ENCODE measurements around the gene LYSMD3.

Gene LYSMD3

DNA sequence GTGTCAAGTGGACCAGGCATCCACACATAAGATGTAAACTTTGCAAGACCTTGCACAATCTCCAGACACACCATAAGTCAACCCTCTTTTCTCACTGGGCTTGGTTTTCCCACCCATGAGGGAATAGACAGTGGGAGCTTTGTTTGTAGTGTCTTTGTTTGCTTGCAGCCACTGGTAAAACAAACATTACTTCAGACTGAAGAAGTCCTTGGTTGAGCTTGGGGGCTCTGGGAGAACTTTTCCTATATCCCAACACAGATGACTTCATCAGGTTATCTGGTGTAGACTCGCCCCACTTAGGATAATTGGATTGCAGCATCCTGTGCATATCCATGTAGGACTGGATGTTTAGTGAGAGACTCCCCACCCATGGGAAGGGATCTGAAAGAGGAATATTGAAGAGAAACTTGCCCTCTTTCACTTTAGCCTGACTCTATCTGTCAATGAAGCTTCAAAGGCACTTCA is 17.7 kb upstream of the LYSMD3 start:
- no peak for DNase-seq

DNA sequence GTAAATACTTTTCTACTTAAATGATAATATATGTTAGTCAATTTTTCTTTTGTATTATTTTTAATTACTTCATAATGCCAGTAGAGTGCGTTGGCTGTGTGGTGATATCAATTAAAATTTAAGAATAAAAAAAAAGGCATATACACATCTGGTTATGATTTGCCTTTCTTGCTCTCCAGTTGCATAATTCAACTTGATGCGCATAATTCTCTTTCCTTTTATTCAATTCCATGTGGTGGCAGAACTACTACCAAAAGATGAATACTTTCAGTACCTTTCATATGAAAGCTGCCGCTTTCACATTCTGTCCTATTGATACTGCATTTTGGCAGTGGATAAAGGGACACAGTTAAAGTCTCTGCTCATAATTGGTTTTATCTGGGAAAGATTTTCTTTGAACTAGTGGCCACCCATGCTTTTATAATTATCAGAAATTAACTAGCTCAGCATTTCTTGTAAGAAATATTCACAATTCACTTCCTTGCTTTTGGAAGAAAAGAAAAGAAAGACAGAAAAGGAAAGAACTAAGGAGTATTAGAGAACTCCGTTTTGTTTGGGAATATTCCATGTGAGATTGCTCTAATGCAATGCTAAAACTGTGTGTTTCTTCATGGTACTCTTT is 16.9 kb upstream of the LYSMD3 start:
- DNase-seq = no peak

DNA sequence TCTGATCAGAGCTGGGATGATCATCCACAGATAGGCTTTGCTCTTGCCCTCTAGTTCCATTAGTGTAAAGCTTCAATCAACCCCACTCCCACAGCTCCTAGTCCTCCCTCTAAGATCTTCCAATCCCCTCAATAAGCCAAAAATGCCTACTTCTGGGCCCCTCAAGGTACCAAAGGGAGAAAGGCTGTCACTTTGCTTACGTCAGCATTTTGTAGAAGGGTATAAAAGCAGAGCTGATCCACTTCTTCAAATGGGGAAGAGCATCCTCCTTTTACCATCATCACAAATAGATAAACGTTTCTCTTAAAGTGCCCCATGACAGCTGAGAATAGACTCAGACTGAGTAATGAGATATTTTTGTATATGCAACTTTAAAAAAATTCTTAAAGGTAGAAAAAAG is 16.1 kb upstream of the LYSMD3 start:
- no peak for DNase-seq

DNA sequence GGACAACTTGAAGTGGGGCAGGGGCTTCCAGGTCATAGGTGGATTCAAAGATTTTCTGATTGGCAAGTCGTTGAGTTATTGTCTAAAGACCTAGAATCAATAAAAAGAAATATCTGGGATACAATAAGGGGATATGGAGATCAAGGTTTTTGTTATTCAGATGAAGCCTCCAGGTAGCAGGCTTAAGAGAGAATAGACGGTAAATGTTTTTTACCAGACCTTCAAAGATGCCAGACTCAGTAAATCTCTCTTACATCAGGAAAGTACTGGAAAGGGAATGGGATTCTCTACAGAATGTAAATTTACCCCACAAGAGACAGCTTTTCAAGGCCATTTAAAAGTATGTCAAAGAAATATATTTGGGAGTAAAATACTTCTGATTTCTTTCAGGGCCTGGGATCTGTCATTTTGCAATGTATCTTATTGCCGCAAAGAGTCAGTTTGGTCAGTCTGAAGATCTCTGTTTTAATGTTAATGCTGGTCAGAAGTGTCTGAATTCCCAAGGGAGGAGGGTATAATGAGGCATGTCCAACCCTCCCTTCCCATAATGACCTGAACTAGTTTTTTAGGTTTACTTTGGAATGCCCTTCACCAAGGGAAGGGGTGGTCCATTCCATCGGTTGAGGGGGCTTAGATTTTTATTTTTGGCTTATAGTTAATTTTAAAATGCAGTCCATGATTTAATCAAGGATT is 13.6 kb upstream of the LYSMD3 start:
- no peak for DNase-seq

DNA sequence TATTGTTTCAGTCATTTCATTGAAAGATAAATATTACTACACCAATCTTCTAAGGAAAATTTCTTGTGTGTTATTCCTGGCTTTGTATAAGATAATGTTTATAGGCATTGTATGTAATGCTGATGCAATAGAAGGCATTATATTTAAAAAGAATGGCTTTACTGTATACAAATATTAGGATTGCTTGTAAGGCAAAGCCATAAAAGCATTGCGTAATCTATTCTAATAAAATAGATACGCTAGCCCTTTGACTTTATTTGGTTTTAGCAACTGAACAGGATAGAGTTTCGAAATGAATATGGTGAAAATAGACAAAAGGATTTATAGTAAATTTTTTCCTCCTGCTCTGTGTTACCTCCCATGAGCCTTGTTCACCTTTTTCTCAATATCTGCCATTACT is 5.5 kb upstream of the LYSMD3 start:
- no peak for DNase-seq

DNA sequence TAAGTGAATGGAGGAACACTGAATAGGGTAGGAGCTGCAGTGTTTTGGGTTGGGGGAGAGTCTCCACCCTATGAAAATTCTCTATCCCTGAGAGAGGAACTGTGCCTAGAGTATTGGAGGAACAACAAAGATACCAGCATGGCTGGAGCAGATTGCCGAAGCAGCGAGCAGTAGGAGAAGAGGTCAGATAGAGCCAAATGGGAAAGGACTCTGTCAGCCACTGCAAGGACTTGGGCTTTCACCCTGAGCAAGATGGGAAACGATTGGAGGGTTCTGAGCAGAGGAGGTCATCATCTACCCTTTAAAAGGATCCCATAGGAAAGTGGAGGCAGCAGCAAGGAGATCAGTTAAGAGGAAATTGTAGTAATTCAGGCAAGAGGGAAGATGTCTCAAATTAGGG is 4.4 kb upstream of the LYSMD3 start:
- DNase-seq = no peak

DNA sequence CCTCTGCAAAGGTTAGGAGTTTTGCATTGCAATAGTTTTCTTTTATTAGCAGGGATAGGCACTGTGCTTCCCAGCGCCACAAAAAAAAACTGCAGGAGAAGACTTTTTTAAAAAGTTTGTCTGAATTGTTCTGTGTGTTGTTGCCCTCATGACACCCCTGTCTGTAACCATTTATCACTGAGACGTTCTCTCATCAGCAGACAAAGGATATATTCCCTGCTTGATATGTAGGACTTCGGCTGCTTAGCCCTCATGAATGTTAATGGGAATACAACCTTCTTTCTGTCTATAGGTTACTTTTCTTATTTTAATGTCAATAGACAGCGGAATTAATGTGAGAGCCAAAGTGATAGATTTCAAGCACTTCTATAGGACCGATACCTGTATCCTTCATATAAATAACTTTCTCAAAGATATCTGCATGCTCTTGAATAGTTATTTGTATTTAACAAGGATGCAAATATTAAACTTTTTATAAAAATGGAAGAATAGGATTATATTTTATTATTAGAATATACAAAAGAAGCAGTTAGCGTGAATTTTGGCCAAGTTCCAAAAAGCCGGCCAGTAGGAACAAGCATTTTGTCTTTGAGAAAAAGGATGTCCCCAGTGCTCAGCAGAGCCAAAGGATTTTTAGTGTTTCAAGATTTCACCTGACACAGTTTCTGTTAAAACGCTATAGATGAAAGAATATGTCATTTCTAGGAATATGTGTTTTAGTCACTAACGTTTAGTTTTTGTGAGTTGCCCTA is 1.5 kb upstream of the LYSMD3 start:
- DNase-seq = no peak

DNA sequence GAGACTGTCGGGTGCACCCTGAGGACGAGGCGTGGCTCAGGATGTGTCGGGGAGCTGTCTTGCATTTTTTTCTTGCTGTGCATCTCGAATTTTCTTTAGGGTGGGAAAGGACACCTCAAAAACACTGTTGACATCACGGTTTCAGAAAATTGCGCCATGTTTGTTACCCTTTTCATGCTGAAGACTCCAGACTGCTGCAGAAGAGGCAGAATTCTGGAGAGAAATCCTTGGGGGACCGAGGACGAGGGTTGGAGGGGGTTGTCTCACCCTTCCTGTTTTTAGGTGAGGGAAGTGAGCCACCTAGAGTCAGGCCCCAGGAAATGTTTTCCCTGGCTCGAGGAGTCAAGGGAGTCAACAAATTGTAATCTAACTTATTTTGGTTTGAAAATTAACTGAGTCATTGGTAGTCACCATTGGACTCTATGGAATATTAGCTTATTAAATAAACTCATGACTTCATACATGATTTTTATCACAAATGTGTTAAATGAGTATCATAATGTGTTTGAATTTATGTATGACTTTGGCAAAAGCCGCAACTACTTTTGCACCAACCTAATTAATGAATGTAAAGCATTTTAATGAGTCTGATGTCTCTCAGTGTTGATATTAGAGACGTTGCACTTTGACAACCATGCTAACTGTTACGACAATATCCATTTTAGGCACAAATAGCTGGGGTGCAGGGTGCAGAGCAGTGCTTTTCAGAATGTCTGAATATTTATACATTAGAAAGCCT is 724 bp upstream of the LYSMD3 start:
- DNase-seq = no peak

DNA sequence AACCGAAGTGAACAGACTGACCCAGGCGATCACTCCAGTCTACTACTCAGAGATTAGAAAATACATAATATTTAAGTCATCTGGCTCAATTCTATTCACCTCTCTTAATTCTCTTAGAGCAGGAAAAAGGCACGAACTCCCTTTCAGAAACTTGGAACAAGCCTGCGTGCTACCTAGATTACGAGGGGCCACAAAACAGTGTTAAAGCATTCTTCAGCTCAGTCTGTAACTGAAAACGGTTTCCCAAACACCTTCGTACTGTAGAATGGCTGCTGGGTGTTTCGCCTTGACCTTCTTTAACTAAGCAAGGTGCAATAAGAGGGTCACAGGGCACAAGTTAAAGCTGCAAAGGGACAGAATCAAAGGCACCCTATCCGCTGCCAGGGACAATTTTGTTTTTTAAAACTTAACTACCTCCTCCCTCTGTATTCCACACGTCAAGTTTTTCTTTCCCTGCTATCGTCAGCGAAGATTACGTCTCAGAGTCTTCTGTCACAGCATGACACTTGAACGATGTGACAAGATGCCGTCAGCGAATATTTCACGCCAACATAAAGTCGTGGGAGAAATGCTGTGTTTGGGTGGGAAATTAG is 687 bp downstream of the LYSMD3 start:
- DNase-seq = peak; percentile 59

DNA sequence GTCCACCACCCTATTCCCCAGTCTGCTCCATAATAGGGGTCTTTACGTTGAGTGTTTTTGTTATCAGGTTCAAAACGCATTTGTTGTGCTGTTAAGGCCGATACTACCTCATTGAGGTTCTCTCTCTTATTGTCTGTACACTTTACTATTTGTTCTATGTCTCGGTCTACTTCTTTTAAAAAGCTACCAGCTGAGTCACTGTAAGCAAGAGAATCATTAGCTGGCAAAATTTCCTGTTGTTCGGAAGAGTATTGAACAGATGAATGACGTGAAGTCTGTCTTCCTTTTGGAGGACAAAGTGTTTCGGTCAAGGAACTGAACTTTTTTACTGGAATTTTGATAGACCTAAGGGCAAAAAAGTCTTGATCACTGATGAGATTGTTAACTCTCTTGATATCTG is 10.3 kb downstream of the LYSMD3 start:
- no peak for DNase-seq

DNA sequence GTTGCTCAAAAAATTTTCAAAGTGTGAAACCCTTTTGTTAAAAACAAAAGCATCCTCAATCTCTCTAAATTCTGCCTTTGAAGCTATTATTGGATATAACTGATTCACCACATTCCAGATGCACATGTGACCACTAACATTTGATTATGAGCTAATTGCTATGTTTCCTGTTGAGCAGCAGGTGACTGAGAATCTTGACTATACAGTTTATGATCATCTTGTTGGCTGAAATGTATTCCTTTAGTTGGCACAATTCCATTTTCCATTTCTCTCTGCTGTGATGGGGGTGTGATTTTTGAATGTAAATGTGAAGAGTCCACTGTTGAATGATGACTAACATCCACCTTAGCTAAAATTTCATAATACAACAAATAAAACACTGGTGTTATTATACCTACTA is 10.7 kb downstream of the LYSMD3 start:
- no peak for DNase-seq

DNA sequence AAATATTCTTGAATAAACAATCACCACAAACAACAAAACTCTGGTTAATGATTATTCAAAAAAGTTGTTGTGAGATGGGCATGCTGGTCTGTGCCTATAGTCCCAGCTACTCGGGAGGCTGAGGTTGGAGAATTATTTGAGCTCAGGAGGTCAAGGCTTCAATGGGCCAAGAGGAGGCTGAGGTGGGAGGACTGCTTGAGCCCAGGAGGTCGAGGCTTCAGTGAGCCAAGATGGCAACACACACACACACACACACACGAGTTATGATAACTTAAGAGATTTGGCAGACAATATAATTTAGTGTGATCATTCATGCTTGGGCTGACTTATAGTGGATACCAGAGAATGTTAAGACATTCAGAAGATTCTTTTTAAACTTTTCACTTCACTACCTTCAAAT is 14.9 kb downstream of the LYSMD3 start:
- no peak for DNase-seq

DNA sequence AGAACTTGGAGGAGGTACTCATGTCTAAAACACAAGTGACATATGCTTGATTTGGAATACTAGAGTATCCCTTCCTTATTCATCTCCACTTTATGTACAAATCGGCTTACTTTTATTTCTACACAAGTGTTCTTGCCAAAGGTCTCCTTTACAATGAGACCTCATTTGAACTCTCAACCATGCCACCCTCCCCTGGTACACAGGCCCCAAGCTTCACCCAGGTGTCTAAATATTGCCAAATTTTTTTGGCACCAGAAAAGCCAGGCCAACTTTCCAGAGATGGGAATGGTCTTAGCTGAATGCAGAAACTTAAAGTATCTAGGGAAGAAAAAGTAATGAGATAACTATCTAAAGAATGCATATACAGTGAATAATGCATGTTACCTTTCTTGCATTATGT is 18.9 kb downstream of the LYSMD3 start:
- DNase-seq = no peak

DNA sequence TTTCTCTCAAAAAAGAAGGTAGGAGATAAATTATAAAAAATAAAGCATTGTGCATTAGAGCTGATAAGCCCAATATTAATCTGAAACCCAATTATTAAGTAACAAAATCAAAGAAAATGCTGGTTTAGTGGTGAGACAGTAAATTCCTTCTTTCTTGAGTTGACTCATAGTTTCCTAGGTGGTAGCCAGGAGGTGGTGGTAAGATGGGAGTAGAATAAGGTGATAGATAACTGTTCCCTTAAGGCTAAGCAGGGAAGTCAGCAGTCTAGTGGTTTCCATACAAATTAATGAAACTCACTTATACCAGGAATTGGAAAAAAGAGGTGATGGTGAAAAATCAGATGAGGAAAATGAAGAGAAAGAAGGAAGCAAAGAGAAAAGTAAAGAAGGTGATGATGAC is 23.2 kb downstream of the LYSMD3 start:
- no peak for DNase-seq

DNA sequence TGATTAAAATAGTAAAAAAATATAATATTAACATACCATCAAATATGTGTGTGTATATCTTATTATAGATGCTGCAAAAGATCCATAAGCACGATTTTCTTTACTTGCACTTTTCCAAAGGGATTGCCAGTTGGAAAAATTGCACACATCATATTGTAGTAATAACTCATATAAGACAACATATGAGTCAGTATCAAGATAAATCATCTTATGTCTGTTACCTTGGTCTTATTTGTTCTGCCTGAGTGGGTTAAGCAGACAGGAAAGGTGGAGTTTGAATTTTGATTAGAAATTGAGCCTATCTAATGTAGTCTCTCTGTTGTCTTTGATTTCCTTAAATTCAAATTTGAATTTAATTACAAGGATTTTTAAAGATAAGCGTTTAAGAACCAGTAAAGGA is 24.6 kb downstream of the LYSMD3 start:
- no peak for DNase-seq

DNA sequence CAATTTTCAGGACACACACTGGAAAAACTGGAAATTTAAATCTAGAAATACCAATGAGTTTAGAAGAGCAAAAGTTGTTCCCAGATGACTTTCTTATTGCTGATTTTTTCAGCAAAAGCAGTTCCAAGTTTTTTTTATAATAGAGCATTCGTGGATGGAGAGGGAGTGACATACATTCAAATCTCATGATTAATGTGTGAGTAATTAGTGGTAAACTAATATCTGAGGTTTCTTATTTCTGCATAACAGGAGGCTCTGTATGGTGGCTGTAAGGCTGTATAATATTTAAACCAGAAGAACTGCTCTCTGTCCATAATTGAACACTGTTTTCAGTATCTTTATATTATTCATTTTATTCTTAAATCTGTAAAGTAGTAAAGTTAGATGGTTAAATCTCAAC is 25.8 kb downstream of the LYSMD3 start:
- DNase-seq = no peak

DNA sequence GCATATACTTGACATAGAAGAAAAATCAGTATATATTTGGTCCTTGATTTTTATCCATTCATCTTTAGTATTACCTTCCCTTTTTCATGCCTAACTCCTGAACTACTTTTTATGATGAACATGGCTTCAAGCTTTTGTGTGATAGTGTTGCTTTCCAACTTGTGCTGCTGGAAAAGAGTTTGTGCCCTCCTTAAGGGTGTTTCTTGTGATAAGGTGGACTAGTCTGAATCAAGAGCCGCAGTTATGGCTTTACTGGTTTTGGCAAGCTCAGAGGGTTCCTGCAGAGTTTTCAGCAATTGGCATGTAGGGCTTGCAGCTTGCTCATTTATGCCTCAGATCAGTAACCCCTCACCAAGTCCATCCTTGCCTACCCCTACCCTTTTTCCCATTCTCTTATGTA is 34.2 kb downstream of the LYSMD3 start:
- no peak for DNase-seq

DNA sequence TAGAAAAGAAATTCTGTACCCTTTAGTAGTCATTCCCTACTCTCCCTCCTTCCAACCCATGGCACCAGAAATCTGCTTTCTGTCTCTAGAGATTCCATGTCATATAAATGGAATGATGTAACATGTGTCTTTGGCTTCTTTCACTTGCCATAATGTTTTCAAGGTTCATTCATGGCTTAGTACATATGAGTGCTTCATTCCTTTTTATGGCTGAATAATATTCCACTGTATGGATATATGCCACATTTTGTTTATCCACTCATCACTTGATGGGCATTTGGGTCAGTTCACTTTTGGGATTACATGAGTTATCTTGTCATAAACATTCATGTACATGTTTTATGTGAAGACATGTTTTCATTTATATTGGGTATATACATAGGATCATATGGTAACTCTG is 35.3 kb downstream of the LYSMD3 start:
- no peak for DNase-seq

DNA sequence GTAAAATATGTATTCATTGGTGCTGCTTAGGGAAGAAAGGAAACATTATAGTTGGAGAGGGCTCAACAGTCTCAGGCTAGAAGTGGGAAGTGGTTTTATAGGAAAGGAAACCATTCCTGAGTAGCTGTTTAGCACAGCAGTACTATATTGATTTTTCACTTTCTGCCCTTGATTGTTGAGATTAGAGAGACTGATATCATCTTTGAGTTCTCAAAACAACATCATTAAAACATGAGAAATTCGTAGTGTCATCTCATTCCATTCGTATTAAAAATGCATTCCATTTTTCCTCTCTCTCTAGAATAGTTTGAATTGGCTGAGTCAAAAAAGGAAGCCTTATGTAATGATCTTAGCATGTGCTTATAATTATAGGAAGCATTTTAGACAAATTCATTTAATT is 40.6 kb downstream of the LYSMD3 start:
- DNase-seq = no peak

DNA sequence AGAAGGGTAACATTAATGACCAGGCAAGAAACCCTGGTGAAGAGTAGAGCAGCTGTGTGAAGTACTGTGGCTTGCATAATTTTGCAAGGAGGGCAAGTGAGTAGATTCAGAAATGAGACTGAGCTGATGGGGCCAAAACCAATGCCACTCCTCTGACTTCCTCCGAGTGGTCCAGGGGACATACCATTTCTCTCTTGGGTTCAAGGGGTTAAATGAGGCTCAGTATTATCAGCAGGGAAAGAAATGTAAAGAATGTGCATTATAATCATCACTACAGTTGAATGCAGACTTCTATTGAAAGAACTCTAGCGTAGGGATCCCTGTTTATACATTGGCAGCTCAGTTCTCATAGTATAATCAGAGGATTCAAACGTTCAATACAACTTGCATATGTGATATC is 44.8 kb downstream of the LYSMD3 start:
- DNase-seq = no peak

DNA sequence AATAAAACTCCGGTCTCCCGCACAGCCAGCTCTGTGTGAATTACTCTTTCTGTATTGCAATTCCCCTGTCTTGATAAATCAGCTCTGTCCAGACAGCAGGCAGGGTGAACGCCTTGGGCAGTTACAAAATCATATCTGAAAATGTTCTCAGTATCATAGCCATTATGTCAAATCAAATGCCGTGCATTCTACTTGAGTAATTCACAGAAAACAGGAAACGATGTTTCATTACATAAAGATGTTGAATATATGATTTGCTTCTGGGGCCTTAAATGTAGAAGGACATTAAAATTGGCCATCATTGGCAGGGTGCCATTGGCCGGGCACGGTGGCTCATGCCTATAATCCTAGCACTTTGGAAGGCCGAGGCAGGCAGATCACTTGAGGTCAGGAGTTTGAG is 46.2 kb downstream of the LYSMD3 start:
- DNase-seq = no peak

DNA sequence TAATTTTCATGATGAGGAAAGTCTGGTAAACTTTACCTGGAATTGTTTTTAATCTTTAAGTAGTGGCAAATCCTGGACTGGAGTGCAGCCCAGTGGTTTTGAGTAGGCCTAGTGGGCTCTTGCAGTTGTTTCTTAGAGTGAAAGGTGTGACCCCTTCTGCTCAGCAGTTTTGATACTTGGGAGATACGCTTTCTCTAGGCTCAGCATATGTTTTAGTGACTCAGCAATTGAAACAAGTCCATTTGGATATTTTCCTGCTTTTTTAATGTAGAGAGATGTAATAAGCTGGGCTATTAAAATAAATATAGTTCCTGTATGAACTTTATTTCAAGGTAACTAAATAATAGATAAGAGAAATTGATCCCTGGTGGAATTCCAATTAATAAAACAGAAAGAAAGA is 48.7 kb downstream of the LYSMD3 start:
- DNase-seq = no peak
